ENCODE data around the gene TASOR2. TPM values are rescaled to one million over a fixed set of nuclear protein-coding genes. Genes with fewer than 3 reads are reported as not detected.

Gene TASOR2
- total RNA-seq, 1 donor from 2014 or later = 59.6 TPM

- H3K27me3 Mint-ChIP-seq (ENCODE audit: unreplicated experiment) = no peaks in the 10 kb centered on the region
- H3K4me1 Mint-ChIP-seq (ENCODE audit: unreplicated experiment) = peaks cover under 1% of the 10 kb centered on the region
- no peaks in the 10 kb centered on the region for H3K9me3 Mint-ChIP-seq (ENCODE audit: unreplicated experiment)
- no peak for TF ChIP-seq CTCF (IDR thresholded peaks at IDR 0.05)
- H3K4me3 Mint-ChIP-seq (ENCODE audit: unreplicated experiment) = no peak overlapping the region
- peaks cover 39% of the 10 kb centered on the region for H3K36me3 Mint-ChIP-seq (ENCODE audit: unreplicated experiment)
- H3K27ac Mint-ChIP-seq (ENCODE audit: unreplicated experiment) = no peak overlapping the region
- no peak for DNase-seq (ENCODE audit: extremely low spot score, unreplicated experiment)
Observed at GRCh38 chr10:5731559-5731958, 46.9 kb downstream of the TASOR2 start.

- DNase-seq (ENCODE audit: extremely low spot score, unreplicated experiment) = no peak
- H3K9me3 Mint-ChIP-seq (ENCODE audit: unreplicated experiment) = no peaks in the 10 kb centered on the region
- H3K27me3 Mint-ChIP-seq (ENCODE audit: unreplicated experiment) = no peaks in the 10 kb centered on the region
- H3K4me1 Mint-ChIP-seq (ENCODE audit: unreplicated experiment) = peaks cover 2% of the 10 kb centered on the region
- no peak overlapping the region for H3K27ac Mint-ChIP-seq (ENCODE audit: unreplicated experiment)
- no peak overlapping the region for H3K4me3 Mint-ChIP-seq (ENCODE audit: unreplicated experiment)
- peaks cover 34% of the 10 kb centered on the region for H3K36me3 Mint-ChIP-seq (ENCODE audit: unreplicated experiment)
- no peak for TF ChIP-seq CTCF (IDR thresholded peaks at IDR 0.05)
Observed at GRCh38 chr10:5732141-5732540, 47.5 kb downstream of the TASOR2 start.

Other genes with a start within 250 kb of the TASOR2 start
- gene CALML5, start 185.3 kb upstream of the TASOR2 start, total RNA-seq = not detected in 2 replicates
- gene CALML3, start 159.9 kb upstream of the TASOR2 start, total RNA-seq = not detected in 2 replicates
- gene ASB13, start 18.2 kb upstream of the TASOR2 start, total RNA-seq = 16.0 and 18.4 TPM in 2 replicates
- 229 and 232 TPM in 2 replicates for gene GDI2, start 128.6 kb downstream of the TASOR2 start, total RNA-seq
- gene ANKRD16, start 205.1 kb downstream of the TASOR2 start, total RNA-seq = 8.8 and 9.5 TPM in 2 replicates
- 77.8 and 86.1 TPM in 2 replicates for gene FBH1, start 205.4 kb downstream of the TASOR2 start, total RNA-seq

All from osteocyte (in vitro differentiated cells).